Osteocyte (in vitro differentiated cells): ENCODE data around the gene CNTN1. TPM values are rescaled to one million over a fixed set of nuclear protein-coding genes. Genes with fewer than 3 reads are reported as not detected.
"Not testable (repeated sequence)": the region's sequence is repeated elsewhere in the genome, so short reads cannot be mapped to it uniquely, and the experiment has no call there.

ENCODE experiments used
- DNase-seq: peaks from one replicate; pipeline ENCODE4 v3.0.0; 2021; ENCODE audit warnings: mixed read lengths; ENCODE audit not compliant: unreplicated experiment; ENCODE audit errors: extremely low spot score
- H3K27ac Mint-ChIP-seq: one replicate; pipeline ENCODE4 v1.8.0; 2021; ENCODE audit warnings: mild to moderate bottlenecking, mixed read lengths; ENCODE audit not compliant: unreplicated experiment
- H3K27me3 Mint-ChIP-seq: one replicate; pipeline ENCODE4 v1.8.0; 2021; ENCODE audit warnings: mixed read lengths; ENCODE audit not compliant: unreplicated experiment
- H3K36me3 Mint-ChIP-seq: one replicate; pipeline ENCODE4 v1.8.0; 2021; ENCODE audit warnings: mixed read lengths; ENCODE audit not compliant: unreplicated experiment
- H3K4me1 Mint-ChIP-seq: one replicate; pipeline ENCODE4 v1.8.0; 2021; ENCODE audit warnings: mixed read lengths; ENCODE audit not compliant: unreplicated experiment
- H3K4me3 Mint-ChIP-seq: one replicate; pipeline ENCODE4 v1.8.0; 2021; ENCODE audit warnings: mild to moderate bottlenecking, moderate library complexity, mixed read lengths; ENCODE audit not compliant: unreplicated experiment
- H3K9me3 Mint-ChIP-seq: one replicate; pipeline ENCODE4 v1.8.0; 2021; ENCODE audit warnings: mixed read lengths; ENCODE audit not compliant: unreplicated experiment
- total RNA-seq: library from RNA; stranded (reverse); gene quantifications from 2 replicates; pipeline ENCODE4 v1.2.1, GENCODE V29; 2021
- TF ChIP-seq, protein P1 (sequence below): fragments of 200-600 bp; sonication (generic); IDR thresholded peaks from 2 replicates; pipeline ENCODE4 v1.5.0; 2021; ENCODE audit warnings: antibody characterized with exemption, mild to moderate bottlenecking, moderate library complexity

Gene CNTN1
- total RNA-seq, 1 donor from 2014 or later: 1.8 TPM

DNA sequence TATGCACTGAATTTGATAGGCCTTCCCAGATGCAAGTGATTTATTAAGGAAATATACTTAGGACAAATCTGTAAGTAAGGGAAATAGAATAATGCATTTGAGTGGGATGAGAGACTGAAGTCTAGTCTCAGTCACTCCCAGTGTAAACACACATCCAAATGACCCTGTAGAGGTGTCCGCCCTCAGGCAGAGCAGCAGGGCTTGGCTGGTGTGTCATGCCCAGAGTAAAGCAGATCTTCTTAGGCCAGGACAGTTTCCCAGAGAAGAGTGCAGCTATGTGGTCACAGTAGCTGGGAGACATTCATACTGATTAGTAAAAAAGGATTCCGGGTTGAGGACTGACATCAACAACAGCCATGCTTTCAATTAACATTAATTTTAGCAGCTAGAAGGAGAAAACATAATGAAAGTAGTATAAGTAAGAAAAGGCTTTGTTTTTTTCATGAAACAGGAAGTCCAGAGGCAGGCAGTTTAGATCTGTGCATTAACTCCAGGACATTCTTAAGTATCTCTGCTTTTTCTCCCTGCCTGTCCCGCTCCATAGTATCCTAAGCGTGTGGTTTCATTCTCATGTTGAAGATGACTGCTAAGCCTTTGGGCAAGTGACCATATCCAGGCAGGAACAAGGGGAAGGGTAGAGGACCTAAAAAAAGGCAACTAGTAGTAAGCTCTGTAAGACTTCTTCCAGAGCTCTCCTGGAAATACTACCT, 35.7 kb downstream of the CNTN1 start:
- DNase-seq: no peak
- Mint-ChIP-seq H3K27ac (no peak overlapping the region), H3K27me3 (no peaks in the 10 kb centered on the region), H3K36me3 (no peaks in the 10 kb centered on the region), H3K4me1 (no peaks in the 10 kb centered on the region), H3K9me3 (no peaks in the 10 kb centered on the region), H3K4me3 (no peak overlapping the region)
- TF ChIP-seq, protein P1, sequence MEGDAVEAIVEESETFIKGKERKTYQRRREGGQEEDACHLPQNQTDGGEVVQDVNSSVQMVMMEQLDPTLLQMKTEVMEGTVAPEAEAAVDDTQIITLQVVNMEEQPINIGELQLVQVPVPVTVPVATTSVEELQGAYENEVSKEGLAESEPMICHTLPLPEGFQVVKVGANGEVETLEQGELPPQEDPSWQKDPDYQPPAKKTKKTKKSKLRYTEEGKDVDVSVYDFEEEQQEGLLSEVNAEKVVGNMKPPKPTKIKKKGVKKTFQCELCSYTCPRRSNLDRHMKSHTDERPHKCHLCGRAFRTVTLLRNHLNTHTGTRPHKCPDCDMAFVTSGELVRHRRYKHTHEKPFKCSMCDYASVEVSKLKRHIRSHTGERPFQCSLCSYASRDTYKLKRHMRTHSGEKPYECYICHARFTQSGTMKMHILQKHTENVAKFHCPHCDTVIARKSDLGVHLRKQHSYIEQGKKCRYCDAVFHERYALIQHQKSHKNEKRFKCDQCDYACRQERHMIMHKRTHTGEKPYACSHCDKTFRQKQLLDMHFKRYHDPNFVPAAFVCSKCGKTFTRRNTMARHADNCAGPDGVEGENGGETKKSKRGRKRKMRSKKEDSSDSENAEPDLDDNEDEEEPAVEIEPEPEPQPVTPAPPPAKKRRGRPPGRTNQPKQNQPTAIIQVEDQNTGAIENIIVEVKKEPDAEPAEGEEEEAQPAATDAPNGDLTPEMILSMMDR: no peak

DNA sequence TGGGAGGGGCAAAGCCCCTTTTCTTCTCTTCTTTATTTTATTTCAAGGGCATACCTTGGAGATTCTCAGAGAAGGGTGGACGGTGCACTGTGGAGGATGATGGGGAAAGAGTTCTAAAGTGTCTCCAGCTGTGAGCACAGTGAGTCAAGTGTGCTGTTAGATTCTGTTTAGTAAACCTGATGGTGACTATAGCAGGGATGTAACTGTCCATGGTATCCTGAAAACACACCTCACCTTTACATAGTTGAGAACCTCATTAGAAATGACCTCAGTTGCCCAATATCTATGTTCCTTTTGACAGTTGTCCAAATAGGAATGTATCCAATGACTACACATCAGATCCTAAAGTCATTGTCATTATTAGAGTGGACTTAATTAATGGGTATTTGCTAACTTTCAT, 38.0 kb downstream of the CNTN1 start:
- Mint-ChIP-seq H3K4me3 (no peak overlapping the region), H3K27ac (no peak overlapping the region), H3K27me3 (peaks cover 3% of the 10 kb centered on the region), H3K9me3 (no peaks in the 10 kb centered on the region), H3K4me1 (no peaks in the 10 kb centered on the region), H3K36me3 (no peaks in the 10 kb centered on the region)
- TF ChIP-seq, protein P1: no peak
- DNase-seq: no peak

DNA sequence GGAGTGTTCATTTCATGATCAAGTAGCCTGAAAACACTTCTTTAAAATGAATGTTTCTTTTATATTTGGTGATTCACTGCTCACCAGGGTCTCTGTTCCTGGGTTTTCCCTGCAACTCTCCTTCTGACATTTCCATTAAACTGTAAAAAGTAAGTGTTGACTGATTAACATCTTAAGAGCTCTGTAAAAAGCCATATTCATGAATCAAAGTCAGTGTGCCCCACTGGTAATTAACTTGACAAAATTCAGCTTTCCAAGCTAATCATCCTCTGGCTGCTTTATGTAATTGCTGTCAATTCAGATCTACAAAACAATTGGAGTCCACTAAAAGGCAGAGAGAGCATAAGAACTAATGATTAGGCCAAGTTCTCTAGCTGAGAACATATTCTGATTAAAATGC, 41.6 kb downstream of the CNTN1 start:
- no peak overlapping the region for H3K27ac Mint-ChIP-seq
- no peaks in the 10 kb centered on the region for H3K36me3 Mint-ChIP-seq
- TF ChIP-seq, protein P1: no peak
- no peak overlapping the region for H3K4me3 Mint-ChIP-seq
- peaks cover 6% of the 10 kb centered on the region for H3K27me3 Mint-ChIP-seq
- no peak for DNase-seq
- no peaks in the 10 kb centered on the region for H3K4me1 Mint-ChIP-seq
- no peaks in the 10 kb centered on the region for H3K9me3 Mint-ChIP-seq

DNA sequence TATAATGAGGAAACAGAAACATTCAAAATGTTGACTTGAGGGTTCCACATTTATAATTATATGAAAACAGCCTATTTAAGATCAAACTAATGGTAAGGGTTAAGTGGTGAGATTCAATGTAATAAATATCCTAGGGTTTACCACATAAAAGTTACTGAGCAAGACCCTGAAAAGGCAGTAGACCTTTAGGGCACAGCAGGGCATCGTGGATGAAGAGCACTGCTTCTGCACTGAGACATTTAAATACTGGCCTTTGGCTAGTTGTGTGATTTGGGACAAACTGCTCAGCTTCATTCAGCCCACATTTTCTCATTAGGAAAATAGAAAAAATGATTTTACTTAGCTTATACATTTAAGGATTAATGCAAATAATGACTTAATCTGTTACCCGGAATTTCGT, 42.0 kb downstream of the CNTN1 start:
- no peak for DNase-seq
- H3K9me3 Mint-ChIP-seq: no peaks in the 10 kb centered on the region

DNA sequence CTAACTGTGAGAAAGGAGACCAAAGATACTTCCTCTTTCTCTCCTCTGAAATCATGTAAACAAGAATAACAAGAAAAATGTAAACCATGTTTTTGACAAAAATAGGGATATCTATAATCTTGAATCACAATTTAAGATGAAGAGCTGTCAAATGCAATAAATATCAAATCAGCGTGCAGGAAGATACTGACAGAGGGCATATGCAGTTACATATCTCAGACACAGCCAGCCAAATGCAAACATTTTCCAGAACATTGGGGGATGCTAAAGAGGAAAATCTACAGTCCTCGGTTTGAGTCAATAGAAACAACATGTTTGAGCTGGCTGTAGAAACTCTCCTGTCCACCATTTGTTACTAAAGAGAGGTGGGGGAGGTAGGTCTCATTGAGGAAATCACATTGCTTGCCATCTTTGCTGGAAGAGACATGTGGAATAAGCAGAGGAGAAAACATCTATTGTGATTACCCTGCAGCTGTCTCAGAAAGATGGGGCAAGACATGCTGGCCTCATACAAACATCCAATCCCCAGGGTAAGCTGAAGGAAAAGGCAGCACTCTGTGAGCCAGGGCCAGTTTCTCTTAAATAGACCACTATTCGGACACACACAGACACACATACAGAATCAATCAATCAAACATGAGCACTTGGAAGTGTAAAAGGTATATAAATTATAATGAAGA, 43.5 kb downstream of the CNTN1 start:
- Mint-ChIP-seq H3K9me3 (no peaks in the 10 kb centered on the region), H3K36me3 (no peaks in the 10 kb centered on the region), H3K27me3 (peaks cover 6% of the 10 kb centered on the region), H3K27ac (no peak overlapping the region), H3K4me3 (no peak overlapping the region), H3K4me1 (no peaks in the 10 kb centered on the region)
- no peak for DNase-seq
- TF ChIP-seq, protein P1: no peak

More for the DNA sequence above, 42.0 kb downstream of the CNTN1 start:
- Mint-ChIP-seq H3K27ac (no peak overlapping the region), H3K4me1 (no peaks in the 10 kb centered on the region), H3K27me3 (peaks cover 6% of the 10 kb centered on the region), H3K4me3 (no peak overlapping the region), H3K36me3 (no peaks in the 10 kb centered on the region)
- TF ChIP-seq, protein P1: no peak

DNA sequence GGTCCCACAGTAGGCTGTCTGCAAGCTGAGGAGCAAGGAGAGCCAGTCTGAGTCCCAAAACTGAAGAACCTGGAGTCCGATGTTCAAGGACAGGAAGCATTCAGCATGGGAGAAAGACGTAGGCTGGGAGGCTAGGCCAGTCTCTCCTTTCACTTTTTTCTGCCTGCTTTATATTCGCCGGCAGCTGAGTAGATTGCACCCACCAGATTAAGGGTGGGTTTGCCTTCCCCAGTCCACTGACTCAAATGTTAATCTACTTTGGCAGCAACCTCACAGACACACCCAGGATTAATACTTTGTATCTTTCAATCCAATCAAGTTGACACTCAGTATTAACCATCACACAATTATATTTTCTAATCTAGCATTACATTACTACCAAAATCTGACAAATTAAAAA, 45.2 kb downstream of the CNTN1 start:
- not testable (repeated sequence) for H3K27me3 Mint-ChIP-seq, H3K36me3 Mint-ChIP-seq

More for the DNA sequence above, 45.2 kb downstream of the CNTN1 start:
- not testable (repeated sequence) for H3K4me1 Mint-ChIP-seq, H3K27ac Mint-ChIP-seq, H3K9me3 Mint-ChIP-seq, DNase-seq, H3K4me3 Mint-ChIP-seq
